HFFc6 (cell line): ENCODE data around the gene PSTPIP1. TPM values are rescaled to one million over a fixed set of nuclear protein-coding genes. Genes with fewer than 3 reads are reported as not detected.
"Not testable (repeated sequence)": the region's sequence is repeated elsewhere in the genome, so short reads cannot be mapped to it uniquely, and the experiment has no call there.

Experiments
- DNase-seq: peaks from one replicate; pipeline ENCODE4 v3.0.0-alpha.2; 2018
- H3K27ac Mint-ChIP-seq: 2 replicates; pipeline ENCODE4 v1.8.0; 2020; ENCODE audit warnings: mild to moderate bottlenecking, mixed read lengths
- H3K27me3 Mint-ChIP-seq: 2 replicates; pipeline ENCODE4 v1.8.0; 2021; ENCODE audit warnings: mild to moderate bottlenecking, moderate library complexity, mixed read lengths; ENCODE audit not compliant: insufficient read depth
- H3K36me3 Mint-ChIP-seq: 2 replicates; pipeline ENCODE4 v1.8.0; 2021; ENCODE audit warnings: low read depth, mixed read lengths
- H3K4me1 Mint-ChIP-seq: 2 replicates; pipeline ENCODE4 v1.8.0; 2020; ENCODE audit warnings: low read depth, mixed read lengths
- H3K4me3 Mint-ChIP-seq: 2 replicates; pipeline ENCODE4 v1.8.0; 2020; ENCODE audit warnings: mild to moderate bottlenecking, moderate library complexity, mixed read lengths
- H3K9me3 Mint-ChIP-seq: 2 replicates; pipeline ENCODE4 v1.8.0; 2020; ENCODE audit warnings: mild to moderate bottlenecking, mixed read lengths
- total RNA-seq, 6 experiments: library from RNA; stranded (reverse); fragmentation: NEBNext Ultra II Directional; extraction: Animal tissue kit (Norgen Biotek cat#: 25700); gene quantifications; 2 replicates in 1 of 6; 3 replicates in 5 of 6; pipeline ENCODE4 v1.2.3, GENCODE V29; 2021
- TF ChIP-seq, protein P1 (sequence below): fragments of 200-600 bp; sonication (generic); IDR thresholded peaks from 2 replicates; pipeline ENCODE4 v1.5.0; 2021; ENCODE audit warnings: antibody characterized with exemption, mild to moderate bottlenecking

The PSTPIP1 gene
- total RNA-seq, 6 experiments from 2014 or later = 0.16 to 0.38 TPM; not detected in 4

DNA sequence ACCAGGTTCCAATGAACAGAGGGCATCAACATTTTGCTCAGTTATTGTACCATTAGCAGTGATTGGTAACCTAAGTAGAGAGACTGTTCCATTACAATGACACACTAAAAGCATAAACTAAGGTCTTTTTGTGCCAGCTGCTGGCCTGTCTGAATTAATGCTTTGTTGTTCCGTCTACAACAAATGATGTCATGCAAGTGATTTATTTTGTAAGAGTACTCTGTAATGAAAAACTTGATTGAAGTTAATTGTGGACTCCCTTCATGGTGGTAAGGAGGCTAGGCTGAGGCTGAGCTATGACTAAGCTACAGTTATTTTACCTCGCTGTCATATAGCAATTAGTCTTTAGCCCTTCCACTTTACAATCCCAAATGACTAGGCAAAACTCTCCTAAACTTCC lies 40.2 kb upstream of the PSTPIP1 start:
- TF ChIP-seq, protein P1, sequence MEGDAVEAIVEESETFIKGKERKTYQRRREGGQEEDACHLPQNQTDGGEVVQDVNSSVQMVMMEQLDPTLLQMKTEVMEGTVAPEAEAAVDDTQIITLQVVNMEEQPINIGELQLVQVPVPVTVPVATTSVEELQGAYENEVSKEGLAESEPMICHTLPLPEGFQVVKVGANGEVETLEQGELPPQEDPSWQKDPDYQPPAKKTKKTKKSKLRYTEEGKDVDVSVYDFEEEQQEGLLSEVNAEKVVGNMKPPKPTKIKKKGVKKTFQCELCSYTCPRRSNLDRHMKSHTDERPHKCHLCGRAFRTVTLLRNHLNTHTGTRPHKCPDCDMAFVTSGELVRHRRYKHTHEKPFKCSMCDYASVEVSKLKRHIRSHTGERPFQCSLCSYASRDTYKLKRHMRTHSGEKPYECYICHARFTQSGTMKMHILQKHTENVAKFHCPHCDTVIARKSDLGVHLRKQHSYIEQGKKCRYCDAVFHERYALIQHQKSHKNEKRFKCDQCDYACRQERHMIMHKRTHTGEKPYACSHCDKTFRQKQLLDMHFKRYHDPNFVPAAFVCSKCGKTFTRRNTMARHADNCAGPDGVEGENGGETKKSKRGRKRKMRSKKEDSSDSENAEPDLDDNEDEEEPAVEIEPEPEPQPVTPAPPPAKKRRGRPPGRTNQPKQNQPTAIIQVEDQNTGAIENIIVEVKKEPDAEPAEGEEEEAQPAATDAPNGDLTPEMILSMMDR = no peak
- Mint-ChIP-seq H3K4me3 (no peak overlapping the region), H3K27ac (no peak overlapping the region), H3K36me3 (no peaks in the 10 kb centered on the region), H3K27me3 (peaks cover 1% of the 10 kb centered on the region; the same call in 1 of the 2 replicates), H3K9me3 (no peaks in the 10 kb centered on the region), H3K4me1 (no peaks in the 10 kb centered on the region)
- DNase-seq = no peak

DNA sequence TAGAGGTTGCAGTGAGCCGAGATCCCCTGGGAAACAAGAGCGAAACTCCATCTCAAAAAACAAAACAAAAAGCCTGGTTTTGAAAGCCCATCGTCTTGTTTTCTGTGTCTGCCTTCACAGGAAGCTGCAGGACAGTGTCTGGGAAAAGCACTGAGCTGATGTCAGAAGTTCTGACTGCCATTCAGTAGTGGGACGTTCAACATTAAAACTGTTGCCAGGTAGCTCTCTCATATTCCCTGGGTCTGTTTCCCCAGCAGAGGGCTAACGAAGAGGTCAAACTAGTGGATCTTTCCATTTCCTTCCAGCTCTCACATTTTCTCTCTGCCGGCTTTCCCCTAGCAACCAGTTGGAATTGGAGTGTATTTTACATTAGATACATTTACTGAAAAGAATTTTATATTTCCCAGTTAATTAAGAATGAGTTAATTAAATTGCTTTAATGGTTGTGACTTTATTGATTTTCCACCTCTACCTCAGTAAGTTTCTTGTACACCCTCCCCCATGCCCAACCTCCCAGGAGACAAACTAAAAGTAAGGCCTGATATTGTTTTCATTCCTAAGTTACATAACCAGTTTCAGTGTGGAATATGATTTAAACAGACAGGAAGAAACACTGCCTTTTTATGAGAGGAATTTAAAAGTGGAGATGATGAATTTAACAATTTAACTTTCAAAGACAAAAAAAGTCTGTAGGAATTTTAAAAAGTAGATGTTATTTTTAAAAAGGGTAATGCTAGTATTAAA lies 33.5 kb upstream of the PSTPIP1 start:
- H3K27me3 Mint-ChIP-seq = peaks cover 26% of the 10 kb centered on the region
- H3K4me1 Mint-ChIP-seq = peaks cover 6% of the 10 kb centered on the region
- TF ChIP-seq, protein P1 = no peak
- H3K4me3 Mint-ChIP-seq = no peak overlapping the region
- H3K27ac Mint-ChIP-seq = no peak overlapping the region
- H3K36me3 Mint-ChIP-seq = no peaks in the 10 kb centered on the region
- DNase-seq = no peak
- H3K9me3 Mint-ChIP-seq = no peaks in the 10 kb centered on the region

DNA sequence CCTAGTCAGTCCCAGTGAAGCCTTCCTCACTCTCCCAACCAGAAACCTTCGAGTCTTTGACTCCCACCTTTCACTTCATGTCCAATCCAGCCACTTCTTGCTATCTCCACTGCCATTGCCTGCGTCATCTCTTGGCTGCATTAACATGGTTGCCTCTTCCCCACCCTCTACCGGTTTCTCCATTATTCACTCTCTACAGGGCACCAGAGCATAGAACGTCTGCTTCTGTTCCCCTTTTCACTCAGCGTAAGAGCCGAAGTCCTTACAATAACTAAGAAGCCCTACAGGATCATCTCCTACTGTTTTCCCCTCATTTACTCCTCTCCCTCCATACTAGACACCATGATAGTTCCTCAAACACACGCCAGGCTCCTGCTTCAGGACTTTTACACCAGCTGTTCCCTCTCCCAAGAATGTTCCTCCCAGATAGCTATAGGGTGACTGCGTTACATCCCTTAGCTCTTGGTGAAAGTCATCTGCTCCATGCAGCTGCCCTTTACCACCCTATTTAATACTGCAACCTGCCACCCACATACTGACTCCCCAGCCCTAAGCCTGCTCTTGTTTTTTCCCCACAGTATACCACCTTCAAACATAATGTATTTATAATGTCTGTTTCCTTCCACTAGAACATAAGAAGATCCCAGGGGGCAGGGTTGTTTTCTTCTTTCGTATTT lies 32.5 kb upstream of the PSTPIP1 start:
- Mint-ChIP-seq H3K4me3 (no peak overlapping the region), H3K9me3 (no peaks in the 10 kb centered on the region), H3K4me1 (peaks cover 6% of the 10 kb centered on the region), H3K27ac (no peak overlapping the region), H3K27me3 (peaks cover 29% of the 10 kb centered on the region), H3K36me3 (no peaks in the 10 kb centered on the region)
- DNase-seq = no peak
- TF ChIP-seq, protein P1 = no peak

DNA sequence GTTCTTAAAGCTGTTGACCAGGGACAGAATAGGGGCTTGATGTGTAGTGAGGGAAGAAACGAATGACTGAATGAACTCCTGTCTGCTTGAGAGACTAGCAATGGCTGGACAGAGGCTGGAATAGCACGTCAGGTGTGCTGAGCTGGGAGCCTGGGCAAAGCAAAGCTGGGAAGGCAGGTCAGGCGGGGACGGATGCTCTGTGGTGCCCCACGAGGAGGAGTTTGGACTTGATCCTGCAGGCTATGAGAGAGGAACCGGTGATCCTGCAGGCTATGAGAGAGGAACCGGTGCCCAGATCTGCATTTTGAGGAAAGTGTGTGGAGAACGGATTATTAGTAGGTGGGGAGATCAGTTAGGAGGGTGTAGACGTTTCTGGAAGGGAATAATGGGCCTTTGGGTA lies 31.3 kb upstream of the PSTPIP1 start:
- TF ChIP-seq, protein P1 = 0 out of 2 replicates have a peak, but pooled peaks have one; percentile 12
- H3K27me3 Mint-ChIP-seq = peaks cover 28% of the 10 kb centered on the region

DNA sequence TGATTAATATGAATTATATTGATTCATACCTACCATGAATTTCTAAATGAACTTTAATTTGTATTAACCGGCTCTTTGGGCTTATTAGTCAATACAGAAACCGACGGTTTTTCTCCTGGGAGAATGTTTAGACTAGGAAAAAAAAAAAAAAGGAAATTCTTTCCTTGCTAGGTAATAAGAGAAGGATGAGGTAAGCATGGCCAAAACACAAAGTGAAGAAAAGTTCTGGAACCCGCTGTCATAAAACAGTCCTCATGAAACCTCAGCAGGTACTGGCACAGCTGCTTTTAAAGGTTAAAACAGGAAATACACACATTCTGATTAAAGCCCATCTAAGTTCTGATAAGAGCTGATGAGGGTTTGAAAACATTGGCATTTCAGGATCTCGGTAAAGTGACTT lies 30.8 kb upstream of the PSTPIP1 start:
- H3K27me3 Mint-ChIP-seq = peaks cover 29% of the 10 kb centered on the region
- TF ChIP-seq, protein P1 = no peak
- H3K9me3 Mint-ChIP-seq = no peaks in the 10 kb centered on the region
- peaks cover 6% of the 10 kb centered on the region for H3K4me1 Mint-ChIP-seq
- no peak for DNase-seq
- H3K36me3 Mint-ChIP-seq = no peaks in the 10 kb centered on the region
- no peak overlapping the region for H3K4me3 Mint-ChIP-seq
- H3K27ac Mint-ChIP-seq = no peak overlapping the region

More for the DNA sequence above, 31.3 kb upstream of the PSTPIP1 start:
- H3K27ac Mint-ChIP-seq = no peak overlapping the region
- no peak overlapping the region; the same call in 1 of the 2 replicates for H3K4me3 Mint-ChIP-seq
- H3K4me1 Mint-ChIP-seq = peaks cover 6% of the 10 kb centered on the region
- H3K36me3 Mint-ChIP-seq = no peaks in the 10 kb centered on the region
- H3K9me3 Mint-ChIP-seq = no peaks in the 10 kb centered on the region
- DNase-seq = no peak

DNA sequence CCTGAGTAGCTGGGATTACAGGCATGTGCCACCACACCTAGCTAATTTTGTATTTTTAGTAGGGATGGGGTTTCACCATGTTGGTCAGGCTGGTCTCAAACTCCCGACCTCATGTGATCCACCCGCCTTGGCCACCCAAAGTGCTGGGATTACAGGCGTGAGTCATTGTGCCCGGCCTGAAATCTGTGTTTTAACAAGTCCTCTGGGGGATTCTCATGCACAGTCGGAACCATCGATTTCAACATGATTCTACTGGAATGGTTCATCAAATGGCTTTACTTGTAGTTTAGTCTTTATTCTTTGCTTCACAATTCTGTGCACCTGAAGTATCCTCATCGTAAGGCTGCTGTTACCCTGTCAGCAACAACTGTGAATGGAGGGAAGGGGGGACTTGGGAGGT lies 28.9 kb upstream of the PSTPIP1 start:
- peaks cover 36% of the 10 kb centered on the region for H3K27me3 Mint-ChIP-seq
- not testable (repeated sequence) for DNase-seq

More for the DNA sequence above, 28.9 kb upstream of the PSTPIP1 start:
- not testable (repeated sequence) for H3K36me3 Mint-ChIP-seq, H3K27ac Mint-ChIP-seq, H3K4me1 Mint-ChIP-seq, H3K9me3 Mint-ChIP-seq, H3K4me3 Mint-ChIP-seq
